Transverse colon (tissue), 4 donors: ENCODE results near the gene CLDN5. TPM values are rescaled to one million over a fixed set of nuclear protein-coding genes. Genes with fewer than 3 reads are reported as not detected.

ENCODE experiments used
- DNase-seq: peaks from one replicate; pipeline ENCODE4 v3.0.0-alpha.2; 2019
- H3K27ac ChIP-seq, 4 donors: fragments of 200-600 bp; sonication (generic); 2 replicates each; pipeline ENCODE4 v1.5.1; 2016 to 2018; ENCODE audit warnings: inconsistent platforms in 4 of 4
- H3K27me3 ChIP-seq: fragments of 200-600 bp; sonication (generic); 2 replicates; pipeline ENCODE4 v1.5.1; 2017; ENCODE audit warnings: inconsistent platforms
- H3K36me3 ChIP-seq, 4 donors: fragments of 200-600 bp; sonication (generic); 2 replicates each; pipeline ENCODE4 v1.5.1; 2017 to 2019; ENCODE audit warnings: inconsistent platforms in 4 of 4
- H3K4me1 ChIP-seq, 4 donors: fragments of 200-600 bp; sonication (generic); 2 replicates each; pipeline ENCODE4 v1.5.1; 2017 to 2020; ENCODE audit warnings: inconsistent platforms in 4 of 4
- H3K4me3 ChIP-seq, 4 donors: fragments of 200-600 bp; sonication (generic); 1 replicate in 1 of 4; 2 replicates in 3 of 4; pipeline versions ENCODE4 v1.5.1 to v1.6.1; 2017 to 2019; ENCODE audit warnings: inconsistent platforms in 4 of 4
- H3K9me3 ChIP-seq, 2 donors: fragments of 200-600 bp; sonication (generic); 2 replicates each; pipeline ENCODE4 v1.5.1; 2017 to 2019; ENCODE audit warnings: inconsistent platforms in 2 of 2
- CTCF ChIP-seq, 5 experiments: fragments of 200-600 bp in 3 of 5; fragments of 450-650 bp in 2 of 5; sonication (generic) in 3 of 5; IDR thresholded peaks; 1 replicate in 2 of 5; 2 replicates in 3 of 5; pipeline ENCODE4 v1.5.1; 2016 to 2017; ENCODE audit warnings: antibody characterized with exemption in 5 of 5, inconsistent platforms in 3 of 5, mild to moderate bottlenecking in 2 of 5, moderate library complexity in 1 of 5
- EP300 ChIP-seq: sonication (generic); formaldehyde crosslinking; IDR thresholded peaks from one replicate; pipeline ENCODE4 v1.6.1; 2017; ENCODE audit warnings: antibody characterized with exemption, low read depth
- POLR2A ChIP-seq: fragments of 450-650 bp; IDR thresholded peaks from one replicate; pipeline ENCODE4 v1.6.1; 2016; ENCODE audit warnings: antibody characterized with exemption, mild to moderate bottlenecking, moderate library complexity
- POLR2AphosphoS5 ChIP-seq, 3 donors: sonication (generic); formaldehyde crosslinking; IDR thresholded peaks; one replicate each; pipeline ENCODE4 v1.6.1; 2016; ENCODE audit warnings: antibody characterized with exemption in 3 of 3
- WGBS, 2 donors: methylation state at CpG; one replicate each; pipeline ENCODE4 v1.1.5; 2018; ENCODE audit warnings: low coverage in 1 of 2; 5-methylcytosine and 5-hydroxymethylcytosine counted together
- in situ Hi-C, 4 donors: fragments of 200-750 bp; cut with MboI; loops; one replicate each; pipeline versions ENCODE4 v1.15.0 to v1.15.1; 2017; ENCODE audit warnings: low sequenced_read_pairs in 3 of 4, low pct_ligation_motif_present in 1 of 4, low pct_unique_long_range_greater_than_20kb in 1 of 4
- intact Hi-C: fragments of 100-400 bp; cut with DNase I; formaldehyde crosslinking; loops from one replicate; pipeline ENCODE4 v1.15.1; 2023; ENCODE audit warnings: low total_unique reads
- total RNA-seq, 4 donors: library from RNA; depleted of rRNA; stranded (reverse); fragments of >200 nt; gene quantifications; one replicate each; pipeline ENCODE4 v1.1.0, GENCODE V29; 2016

Gene CLDN5
- total RNA-seq, 4 donors from 2014 or later, result 29.5 to 126 (median 63.9) TPM

GRCh38 chr22:19537941-19538488 lies 13.8 kb upstream of the CLDN5 start:
- Histone ChIP-seq H3K4me1 (no peaks in the 10 kb centered on the region), H3K27me3 (no peaks in the 10 kb centered on the region), H3K9me3 (no peaks in the 10 kb centered on the region), H3K36me3 (no peaks in the 10 kb centered on the region), H3K27ac (no peak overlapping the region), H3K4me3 (no peak overlapping the region)
- WGBS, 2 donors, result 88% methylated on average over 4 to 5 of the region's 5 CpGs
- in situ Hi-C loops (no loop called here), intact Hi-C loops (no loop called here)
- TF ChIP-seq EP300 (no peak), POLR2AphosphoS5 (IDR thresholded peaks at IDR 0.05) (no peak), CTCF (IDR thresholded peaks at IDR 0.05) (no peak), POLR2A (no peak)
- DNase-seq, result no peak

- Histone ChIP-seq H3K4me1 (no peaks in the 10 kb centered on the region), H3K27me3 (no peaks in the 10 kb centered on the region), H3K9me3 (no peaks in the 10 kb centered on the region), H3K4me3 (no peak overlapping the region), H3K36me3 (no peaks in the 10 kb centered on the region), H3K27ac (no peak overlapping the region)
- intact Hi-C loops (no loop called here), in situ Hi-C loops (no loop called here)
- TF ChIP-seq POLR2AphosphoS5 (IDR thresholded peaks at IDR 0.05), result no peak
- TF ChIP-seq POLR2A, result no peak
- no peak for TF ChIP-seq EP300
- no peak for TF ChIP-seq CTCF (IDR thresholded peaks at IDR 0.05)
- 81 to 95% methylated on average over 3 to 9 of the region's 9 CpGs for WGBS, 2 donors
- no peak for DNase-seq
These were observed 12.4 kb upstream of the CLDN5 start for GRCh38 chr22:19536564-19536963.

- no peaks in the 10 kb centered on the region for H3K27me3 ChIP-seq
- H3K4me3 ChIP-seq, result no peak overlapping the region
- in situ Hi-C loops, result no loop called here
- intact Hi-C loops, result no loop called here
- H3K9me3 ChIP-seq, result no peaks in the 10 kb centered on the region
- H3K36me3 ChIP-seq, result no peaks in the 10 kb centered on the region
- H3K4me1 ChIP-seq, result no peaks in the 10 kb centered on the region
- no peak for TF ChIP-seq POLR2AphosphoS5 (IDR thresholded peaks at IDR 0.05)
- no peak for TF ChIP-seq POLR2A
- no peak for TF ChIP-seq EP300
- no peak for TF ChIP-seq CTCF (IDR thresholded peaks at IDR 0.05)
- no peak for DNase-seq
- 22 to 27% methylated on average over 2 to 3 of the region's 3 CpGs for WGBS, 2 donors
- H3K27ac ChIP-seq, result no peak overlapping the region
These were observed 10.8 kb upstream of the CLDN5 start for GRCh38 chr22:19535001-19535400.

- H3K36me3 ChIP-seq, result no peaks in the 10 kb centered on the region
- DNase-seq, result no peak
- H3K9me3 ChIP-seq, result no peaks in the 10 kb centered on the region
- H3K27me3 ChIP-seq, result no peaks in the 10 kb centered on the region
- intact Hi-C loops, result no loop called here
- H3K4me1 ChIP-seq, result no peaks in the 10 kb centered on the region
- TF ChIP-seq EP300, result no peak
- TF ChIP-seq POLR2AphosphoS5 (IDR thresholded peaks at IDR 0.05), result no peak
- TF ChIP-seq POLR2A, result no peak
- no peak for TF ChIP-seq CTCF (IDR thresholded peaks at IDR 0.05)
- H3K27ac ChIP-seq, result no peak overlapping the region
- in situ Hi-C loops, result no loop called here
- no peak overlapping the region for H3K4me3 ChIP-seq
These were observed 9.6 kb upstream of the CLDN5 start for GRCh38 chr22:19533857-19534256.
